Brain microvascular endothelial cell (primary cell): Measurements from ENCODE around the gene TECTA.

Source experiments
- DNase-seq: peaks from one replicate; pipeline ENCODE4 v3.0.0-alpha.2; 2020
- H3K27ac ChIP-seq: fragments of 250-450 bp; sonication (Bioruptor Pico); 2 replicates; pipeline ENCODE4 v1.5.1; 2020; ENCODE audit warnings: mild to moderate bottlenecking, moderate library complexity
- H3K27me3 ChIP-seq: fragments of 250-450 bp; sonication (Bioruptor Pico); replicated peaks from 2 replicates; pipeline ENCODE4 v1.5.1; 2020; ENCODE audit warnings: mild to moderate bottlenecking
- H3K36me3 ChIP-seq: fragments of 250-450 bp; sonication (Bioruptor Pico); replicated peaks from 2 replicates; pipeline ENCODE4 v1.5.1; 2020; ENCODE audit warnings: mild to moderate bottlenecking
- H3K4me3 ChIP-seq: 2 replicates; pipeline ENCODE4 v1.5.1; 2011; ENCODE audit warnings: low read depth, mild to moderate bottlenecking, control low read depth, low read length, moderate library complexity
- in situ Hi-C: cut with HindIII; loops from 2 replicates; pipeline ENCODE4 v1.10.0; 2017; ENCODE audit warnings: low sequenced_read_pairs, low pct_ligation_motif_present
- TF ChIP-seq, protein P1 (sequence below): IDR thresholded peaks from 2 replicates; pipeline ENCODE4 v1.5.1; 2011; ENCODE audit warnings: low read depth, mild to moderate bottlenecking, moderate library complexity, low read length, control low read depth, inconsistent platforms; ENCODE audit errors: missing control alignments

Gene TECTA

DNA sequence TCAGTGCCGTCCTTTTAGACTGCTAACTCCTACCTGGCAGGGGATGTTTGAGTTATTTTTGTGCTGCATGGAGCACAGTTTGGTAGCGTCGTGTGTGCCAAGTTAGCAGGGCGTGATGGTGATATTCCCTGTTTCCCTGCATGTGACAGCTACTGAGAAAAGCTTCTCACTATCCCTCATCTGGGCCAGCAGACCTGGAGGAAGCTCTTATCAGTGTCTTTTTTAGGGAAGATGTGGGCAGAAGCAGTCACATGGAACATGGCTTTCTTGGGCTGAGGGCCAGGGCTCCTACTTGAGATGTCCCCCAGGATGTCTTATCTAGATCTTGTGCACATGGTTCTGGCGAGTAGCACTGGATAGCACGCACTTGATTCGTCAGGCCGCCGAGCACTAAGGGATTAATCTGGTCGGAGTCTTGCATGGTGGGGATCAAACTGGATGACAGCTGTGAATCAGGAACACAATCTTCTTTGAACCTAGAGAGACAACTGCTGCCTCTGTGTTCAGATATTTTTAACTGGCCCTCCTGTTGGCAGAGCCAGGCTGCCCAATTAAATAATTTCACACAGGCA lies 33.8 kb downstream of the TECTA start:
- Histone ChIP-seq H3K27ac (no peak overlapping the region), H3K4me3 (no peak overlapping the region), H3K36me3 (no peaks in the 10 kb centered on the region), H3K27me3 (no peaks in the 10 kb centered on the region)
- DNase-seq: no peak
- TF ChIP-seq, protein P1, sequence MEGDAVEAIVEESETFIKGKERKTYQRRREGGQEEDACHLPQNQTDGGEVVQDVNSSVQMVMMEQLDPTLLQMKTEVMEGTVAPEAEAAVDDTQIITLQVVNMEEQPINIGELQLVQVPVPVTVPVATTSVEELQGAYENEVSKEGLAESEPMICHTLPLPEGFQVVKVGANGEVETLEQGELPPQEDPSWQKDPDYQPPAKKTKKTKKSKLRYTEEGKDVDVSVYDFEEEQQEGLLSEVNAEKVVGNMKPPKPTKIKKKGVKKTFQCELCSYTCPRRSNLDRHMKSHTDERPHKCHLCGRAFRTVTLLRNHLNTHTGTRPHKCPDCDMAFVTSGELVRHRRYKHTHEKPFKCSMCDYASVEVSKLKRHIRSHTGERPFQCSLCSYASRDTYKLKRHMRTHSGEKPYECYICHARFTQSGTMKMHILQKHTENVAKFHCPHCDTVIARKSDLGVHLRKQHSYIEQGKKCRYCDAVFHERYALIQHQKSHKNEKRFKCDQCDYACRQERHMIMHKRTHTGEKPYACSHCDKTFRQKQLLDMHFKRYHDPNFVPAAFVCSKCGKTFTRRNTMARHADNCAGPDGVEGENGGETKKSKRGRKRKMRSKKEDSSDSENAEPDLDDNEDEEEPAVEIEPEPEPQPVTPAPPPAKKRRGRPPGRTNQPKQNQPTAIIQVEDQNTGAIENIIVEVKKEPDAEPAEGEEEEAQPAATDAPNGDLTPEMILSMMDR: no peak
- in situ Hi-C loops: no loop called here

DNA sequence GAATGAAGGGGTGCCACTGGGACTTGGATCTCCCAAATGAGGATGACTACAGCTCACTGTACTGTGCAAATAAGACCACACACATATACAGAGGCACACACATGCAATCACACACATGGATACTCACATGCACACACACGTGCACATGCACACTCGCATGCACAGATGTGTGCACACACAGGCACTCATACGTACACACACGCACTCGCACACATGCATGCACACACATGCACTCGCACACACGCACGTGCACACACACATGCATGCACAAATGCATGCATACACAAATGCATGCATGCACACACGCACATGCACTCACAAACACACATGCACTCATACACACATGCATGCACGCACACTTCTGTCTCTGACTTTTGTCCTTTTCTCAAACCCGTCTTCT lies 36.0 kb downstream of the TECTA start:
- no peak for DNase-seq
- no peaks in the 10 kb centered on the region for H3K27me3 ChIP-seq
- TF ChIP-seq, protein P1: no peak
- no peaks in the 10 kb centered on the region for H3K36me3 ChIP-seq
- in situ Hi-C loops: no loop called here
- no peak overlapping the region for H3K4me3 ChIP-seq
- no peak overlapping the region for H3K27ac ChIP-seq

- Histone ChIP-seq H3K36me3 (no peaks in the 10 kb centered on the region), H3K4me3 (no peak overlapping the region), H3K27me3 (no peaks in the 10 kb centered on the region), H3K27ac (no peak overlapping the region)
- TF ChIP-seq, protein P1: no peak
- in situ Hi-C loops: no loop called here
- DNase-seq: no peak
These were observed 37.2 kb downstream of the TECTA start for GRCh38 chr11:121138259-121138658.

DNA sequence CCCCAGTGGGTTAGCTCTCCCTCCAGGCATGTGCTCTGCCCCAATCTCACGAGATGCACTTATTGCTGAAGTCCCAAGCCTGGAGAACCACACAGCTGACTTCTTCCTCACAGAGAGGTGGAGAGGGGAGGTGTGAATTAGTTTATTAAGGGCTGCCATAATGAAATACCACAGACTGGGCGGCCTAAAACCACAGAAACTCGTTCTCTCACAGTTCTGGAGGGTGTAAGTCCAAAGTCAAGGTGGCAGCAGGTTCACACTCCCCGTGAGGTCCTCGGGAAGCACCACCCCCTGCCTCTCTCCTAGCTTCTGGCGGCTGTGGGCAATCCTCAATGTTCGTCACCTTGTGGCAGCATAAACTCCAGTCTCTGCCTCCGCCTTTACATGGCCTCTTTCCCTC lies 39.3 kb downstream of the TECTA start:
- no peak overlapping the region for H3K4me3 ChIP-seq
- H3K36me3 ChIP-seq: no peaks in the 10 kb centered on the region
- DNase-seq: no peak
- TF ChIP-seq, protein P1: no peak
- no peaks in the 10 kb centered on the region for H3K27me3 ChIP-seq
- no peak overlapping the region for H3K27ac ChIP-seq
- in situ Hi-C loops: no loop called here

DNA sequence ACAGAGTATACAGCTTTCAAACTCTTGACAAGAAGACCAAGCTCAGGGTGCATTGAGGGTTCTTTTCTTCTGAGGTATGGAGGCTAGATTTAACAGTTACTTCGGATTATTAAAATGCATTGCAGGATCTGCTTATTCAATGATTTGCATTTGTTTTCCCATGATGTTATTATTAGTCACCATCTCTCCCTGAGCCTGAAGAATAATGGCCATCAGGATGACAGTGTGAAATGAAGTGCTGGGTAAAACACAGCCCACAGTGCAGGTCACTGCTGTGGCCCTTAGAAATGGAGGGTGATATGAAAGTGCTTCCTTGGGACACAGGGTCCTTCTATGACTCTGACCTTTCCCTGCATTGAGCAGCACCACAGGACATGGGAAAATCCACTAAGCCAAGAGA lies 40.0 kb downstream of the TECTA start:
- DNase-seq: no peak
- Histone ChIP-seq H3K36me3 (no peaks in the 10 kb centered on the region), H3K27me3 (no peaks in the 10 kb centered on the region), H3K4me3 (no peak overlapping the region), H3K27ac (no peak overlapping the region)
- in situ Hi-C loops: no loop called here
- TF ChIP-seq, protein P1: no peak

GRCh38 chr11:121143921-121144320 lies 42.9 kb downstream of the TECTA start:
- in situ Hi-C loops: no loop called here
- Histone ChIP-seq H3K27ac (no peak overlapping the region), H3K4me3 (no peak overlapping the region), H3K36me3 (no peaks in the 10 kb centered on the region), H3K27me3 (no peaks in the 10 kb centered on the region)
- DNase-seq: no peak
- TF ChIP-seq, protein P1: no peak
